Smooth muscle cell (in vitro differentiated cells): ENCODE data around the gene AKIRIN2. TPM values are rescaled to one million over a fixed set of nuclear protein-coding genes. Genes with fewer than 3 reads are reported as not detected.

Source experiments
- DNase-seq: peaks from one replicate; lab custom pipeline; 2025; ENCODE audit not compliant: unreplicated experiment; lab: John Stamatoyannopoulos, UW
- H2AFZ ChIP-seq: fragments of 200-600 bp; sonication (generic); 2 replicates; pipeline ENCODE4 v1.6.0; 2016; ENCODE audit warnings: antibody characterized with exemption, low read depth, mild to moderate bottlenecking
- H3F3A ChIP-seq: fragments of 200-600 bp; sonication (generic); 2 replicates; pipeline ENCODE4 v1.6.0; 2017; ENCODE audit warnings: antibody characterized with exemption, low read depth
- H3K27ac ChIP-seq: fragments of 200-600 bp; sonication (generic); 2 replicates; pipeline ENCODE4 v1.5.1; 2016; ENCODE audit warnings: low read depth, mild to moderate bottlenecking
- H3K27me3 ChIP-seq: fragments of 200-600 bp; sonication (generic); 2 replicates; pipeline ENCODE4 v1.6.1; 2016; ENCODE audit warnings: low read depth, mild to moderate bottlenecking
- H3K36me3 ChIP-seq: fragments of 200-600 bp; sonication (generic); 2 replicates; pipeline ENCODE4 v1.5.1; 2016; ENCODE audit warnings: low read depth
- H3K4me1 ChIP-seq: fragments of 200-600 bp; sonication (generic); 2 replicates; pipeline ENCODE4 v1.5.1; 2016; ENCODE audit warnings: low read depth
- H3K4me2 ChIP-seq: fragments of 200-600 bp; sonication (generic); 2 replicates; pipeline ENCODE4 v1.6.0; 2016; ENCODE audit warnings: mild to moderate bottlenecking
- H3K4me3 ChIP-seq: fragments of 200-600 bp; sonication (generic); 2 replicates; pipeline ENCODE4 v1.5.1; 2016; ENCODE audit warnings: mild to moderate bottlenecking
- H3K79me2 ChIP-seq: fragments of 200-600 bp; sonication (generic); 2 replicates; pipeline ENCODE4 v1.6.0; 2016; ENCODE audit warnings: low read depth, mild to moderate bottlenecking
- H3K9ac ChIP-seq: fragments of 200-600 bp; sonication (generic); 2 replicates; pipeline ENCODE4 v1.6.0; 2016; ENCODE audit warnings: low read depth
- H3K9me3 ChIP-seq: fragments of 200-600 bp; sonication (generic); replicated peaks from 2 replicates; pipeline ENCODE4 v1.5.1; 2016; ENCODE audit warnings: low read depth
- H4K20me1 ChIP-seq: fragments of 200-600 bp; sonication (generic); 2 replicates; pipeline ENCODE4 v1.6.0; 2016; ENCODE audit warnings: low read depth
- CTCF ChIP-seq: fragments of 200-600 bp; sonication (generic); IDR thresholded peaks from 2 replicates; pipeline ENCODE4 v1.5.1; 2017; ENCODE audit warnings: borderline replicate concordance, mild to moderate bottlenecking, antibody characterized with exemption; ENCODE audit not compliant: insufficient read depth, poor library complexity, severe bottlenecking
- WGBS: methylation state at CpG from one replicate; pipeline ENCODE4 v1.1.7; 2016; ENCODE audit warnings: low lambda C conversion rate; 5-methylcytosine and 5-hydroxymethylcytosine counted together
- polyA plus RNA-seq: library from polyadenylated mRNA; unstranded; fragments of >200 nt; fragmentation: Nextera tagmentation; extraction: Ambion mirVana; gene quantifications from 2 replicates; pipeline ENCODE4 v1.2.1, GENCODE V29; 2016
- total RNA-seq: library from RNA; depleted of rRNA; stranded (reverse); fragments of >200 nt; gene quantifications from 2 replicates; pipeline ENCODE4 v1.2.3, GENCODE V29; 2014

The AKIRIN2 gene
- total and polyA plus RNA-seq, 2 experiments from 2014 or later, result 29.6 to 60.3 TPM

GRCh38 chr6:87743454-87743853, 41.4 kb upstream of the AKIRIN2 start:
- Histone ChIP-seq H3K4me1 (no peaks in the 10 kb centered on the region), H3K27ac (no peak overlapping the region), H3K9ac (no peak overlapping the region), H3K4me2 (no peak overlapping the region), H3K36me3 (no peaks in the 10 kb centered on the region), H2AFZ (no peak overlapping the region), H3K4me3 (no peak overlapping the region), H3K9me3 (no peaks in the 10 kb centered on the region), H4K20me1 (no peaks in the 10 kb centered on the region), H3K79me2 (no peaks in the 10 kb centered on the region), H3F3A (no peaks in the 10 kb centered on the region), H3K27me3 (no peaks in the 10 kb centered on the region)
- DNase-seq, result no peak
- no peak for TF ChIP-seq CTCF
- WGBS, result 92% methylated on average over 2 of the region's 2 CpGs

GRCh38 chr6:87742106-87742505, 40.1 kb upstream of the AKIRIN2 start:
- 58% methylated on average over 2 of the region's 2 CpGs for whole genome bisulfite sequencing
- Histone ChIP-seq H3K79me2 (no peaks in the 10 kb centered on the region), H3K36me3 (no peaks in the 10 kb centered on the region), H3F3A (no peaks in the 10 kb centered on the region), H3K4me3 (no peak overlapping the region), H4K20me1 (no peaks in the 10 kb centered on the region), H3K9me3 (no peaks in the 10 kb centered on the region), H3K27me3 (no peaks in the 10 kb centered on the region), H2AFZ (no peak overlapping the region), H3K9ac (no peak overlapping the region), H3K27ac (no peak overlapping the region), H3K4me2 (no peak overlapping the region), H3K4me1 (no peaks in the 10 kb centered on the region)
- no peak for TF ChIP-seq CTCF
- DNase-seq, result no peak

- no peak overlapping the region for H3K4me2 ChIP-seq
- no peak for TF ChIP-seq CTCF
- H3K27me3 ChIP-seq, result no peaks in the 10 kb centered on the region
- no peaks in the 10 kb centered on the region for H3K79me2 ChIP-seq
- H3F3A ChIP-seq, result no peaks in the 10 kb centered on the region
- no peak overlapping the region for H3K9ac ChIP-seq
- 87% methylated on average over 9 of the region's 9 CpGs for WGBS
- H3K36me3 ChIP-seq, result no peaks in the 10 kb centered on the region
- no peak overlapping the region for H3K4me3 ChIP-seq
- H4K20me1 ChIP-seq, result no peaks in the 10 kb centered on the region
- H2AFZ ChIP-seq, result no peak overlapping the region
- no peak overlapping the region for H3K27ac ChIP-seq
- no peaks in the 10 kb centered on the region for H3K9me3 ChIP-seq
- no peaks in the 10 kb centered on the region for H3K4me1 ChIP-seq
- DNase-seq, result no peak
Measured at GRCh38 chr6:87741001-87741650, 39.1 kb upstream of the AKIRIN2 start.

- no peaks in the 10 kb centered on the region for H3K4me1 ChIP-seq
- no peaks in the 10 kb centered on the region for H3K79me2 ChIP-seq
- 96% methylated on average over 4 of the region's 4 CpGs for WGBS
- no peak for DNase-seq
- H3K36me3 ChIP-seq, result no peaks in the 10 kb centered on the region
- H3K4me2 ChIP-seq, result no peak overlapping the region
- TF ChIP-seq CTCF, result no peak
- H3K9me3 ChIP-seq, result no peaks in the 10 kb centered on the region
- H3K27me3 ChIP-seq, result no peaks in the 10 kb centered on the region
- H4K20me1 ChIP-seq, result no peaks in the 10 kb centered on the region
- no peak overlapping the region for H3K4me3 ChIP-seq
- no peaks in the 10 kb centered on the region for H3F3A ChIP-seq
- H3K27ac ChIP-seq, result no peak overlapping the region
- H2AFZ ChIP-seq, result no peak overlapping the region
- no peak overlapping the region for H3K9ac ChIP-seq
Measured at GRCh38 chr6:87738744-87739143, 36.7 kb upstream of the AKIRIN2 start.
